ENCODE data around the gene WNT11. TPM values are rescaled to one million over a fixed set of nuclear protein-coding genes. Genes with fewer than 3 reads are reported as not detected.

The WNT11 gene
- total RNA-seq, 1 donor from 2014 or later: 3.6 TPM

- TF ChIP-seq CTCF (IDR thresholded peaks at IDR 0.05; ENCODE audit: unreplicated experiment): no peak
- H3K27me3 Mint-ChIP-seq (ENCODE audit: unreplicated experiment): peaks cover 8% of the 10 kb centered on the region
- H3K9me3 Mint-ChIP-seq (ENCODE audit: unreplicated experiment): no peaks in the 10 kb centered on the region
- peaks cover 4% of the 10 kb centered on the region for H3K36me3 Mint-ChIP-seq (ENCODE audit: low read depth, unreplicated experiment)
- no peak overlapping the region for H3K4me3 Mint-ChIP-seq (ENCODE audit: unreplicated experiment)
- no peak for DNase-seq (ENCODE audit: low spot score)
- H3K4me1 Mint-ChIP-seq (ENCODE audit: unreplicated experiment): peaks cover 16% of the 10 kb centered on the region
- H3K27ac Mint-ChIP-seq (ENCODE audit: unreplicated experiment): no peak overlapping the region
Measured at GRCh38 chr11:76189682-76190081, 16.6 kb downstream of the WNT11 start.

DNA sequence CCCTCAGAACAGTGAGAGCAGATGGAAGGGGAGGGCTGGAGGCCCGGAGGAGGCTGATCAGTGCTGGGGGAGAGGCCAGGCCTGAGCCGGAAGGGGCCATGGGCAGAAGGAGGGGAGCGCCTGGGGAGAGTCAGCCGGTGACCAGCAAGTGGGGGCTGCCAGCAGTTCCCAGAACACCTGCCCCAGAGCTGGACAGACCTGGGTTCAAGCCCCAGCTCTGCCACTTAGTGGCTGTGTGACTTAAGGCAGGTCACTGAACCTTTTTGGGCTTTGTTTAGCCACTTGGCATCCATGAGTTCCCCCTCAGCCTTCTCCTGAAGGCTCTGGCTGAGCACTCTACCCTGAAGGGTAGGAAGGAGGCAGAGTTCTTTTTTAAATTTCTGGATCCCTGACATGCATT is 17.4 kb downstream of the WNT11 start:
- no peak for DNase-seq (ENCODE audit: low spot score)
- Mint-ChIP-seq H3K4me3 (ENCODE audit: unreplicated experiment) (no peak overlapping the region), H3K36me3 (ENCODE audit: low read depth, unreplicated experiment) (peaks cover 4% of the 10 kb centered on the region), H3K9me3 (ENCODE audit: unreplicated experiment) (no peaks in the 10 kb centered on the region), H3K27me3 (ENCODE audit: unreplicated experiment) (peaks cover 8% of the 10 kb centered on the region), H3K27ac (ENCODE audit: unreplicated experiment) (no peak overlapping the region), H3K4me1 (ENCODE audit: unreplicated experiment) (peaks cover 23% of the 10 kb centered on the region)
- no peak for TF ChIP-seq CTCF (IDR thresholded peaks at IDR 0.05; ENCODE audit: unreplicated experiment)

- Mint-ChIP-seq H3K4me3 (ENCODE audit: unreplicated experiment) (no peak overlapping the region), H3K9me3 (ENCODE audit: unreplicated experiment) (no peaks in the 10 kb centered on the region), H3K36me3 (ENCODE audit: low read depth, unreplicated experiment) (peaks cover 4% of the 10 kb centered on the region), H3K27me3 (ENCODE audit: unreplicated experiment) (peaks cover 10% of the 10 kb centered on the region), H3K4me1 (ENCODE audit: unreplicated experiment) (peaks cover 40% of the 10 kb centered on the region), H3K27ac (ENCODE audit: unreplicated experiment) (no peak overlapping the region)
- DNase-seq (ENCODE audit: low spot score): no peak
- no peak for TF ChIP-seq CTCF (IDR thresholded peaks at IDR 0.05; ENCODE audit: unreplicated experiment)
Measured at GRCh38 chr11:76186776-76187279, 19.5 kb downstream of the WNT11 start.

DNA sequence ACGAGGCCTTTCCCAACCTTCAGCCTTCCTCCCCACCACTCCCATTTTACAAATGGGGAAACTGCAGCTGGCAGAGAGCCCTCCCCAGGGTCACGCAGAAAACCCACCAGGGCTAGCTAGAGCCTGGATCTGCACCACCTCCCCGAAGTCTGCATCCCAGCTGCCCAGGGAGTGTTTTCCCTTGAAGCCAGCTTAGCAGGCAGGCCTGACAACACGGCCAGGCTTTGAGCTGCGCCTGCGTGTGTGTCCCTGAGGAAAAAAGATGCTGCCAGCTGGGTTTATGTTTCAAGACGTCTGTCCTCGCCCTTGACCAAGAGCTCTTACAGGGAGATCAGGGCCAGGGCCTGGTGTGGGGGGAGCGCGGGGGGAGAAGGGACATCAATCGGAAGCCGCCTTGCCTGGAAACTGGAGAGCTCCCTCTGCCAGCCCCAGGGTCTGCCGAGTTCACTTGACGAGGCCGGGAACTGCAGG is 20.3 kb downstream of the WNT11 start:
- no peak for DNase-seq (ENCODE audit: low spot score)
- TF ChIP-seq CTCF (IDR thresholded peaks at IDR 0.05; ENCODE audit: unreplicated experiment): no peak
- H3K9me3 Mint-ChIP-seq (ENCODE audit: unreplicated experiment): no peaks in the 10 kb centered on the region
- peaks cover 41% of the 10 kb centered on the region for H3K4me1 Mint-ChIP-seq (ENCODE audit: unreplicated experiment)
- peak overlapping the region; percentile 64 for H3K27ac Mint-ChIP-seq (ENCODE audit: unreplicated experiment)
- H3K36me3 Mint-ChIP-seq (ENCODE audit: low read depth, unreplicated experiment): peaks cover 4% of the 10 kb centered on the region
- H3K4me3 Mint-ChIP-seq (ENCODE audit: unreplicated experiment): no peak overlapping the region
- peaks cover 14% of the 10 kb centered on the region for H3K27me3 Mint-ChIP-seq (ENCODE audit: unreplicated experiment)

DNA sequence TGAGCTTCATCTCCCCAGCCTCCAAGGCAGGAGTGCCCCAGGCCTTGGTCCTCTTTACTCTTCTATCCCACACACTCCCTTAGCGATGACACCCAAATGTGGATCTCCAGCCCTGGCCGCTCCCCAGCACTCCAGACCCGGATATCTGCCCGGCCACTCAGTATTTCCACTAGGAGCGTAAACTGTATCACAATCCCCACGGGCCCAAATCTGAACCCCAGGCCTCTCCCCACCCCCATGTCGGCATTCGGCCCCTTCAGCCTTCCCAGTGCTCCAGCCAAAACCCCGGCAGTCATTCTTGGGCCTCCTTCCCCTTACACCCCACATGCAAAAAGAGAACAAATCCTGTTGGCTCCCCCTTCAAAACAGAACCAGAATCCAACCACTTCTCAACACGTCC is 20.8 kb downstream of the WNT11 start:
- Mint-ChIP-seq H3K27me3 (ENCODE audit: unreplicated experiment) (peaks cover 14% of the 10 kb centered on the region), H3K4me1 (ENCODE audit: unreplicated experiment) (peaks cover 41% of the 10 kb centered on the region), H3K4me3 (ENCODE audit: unreplicated experiment) (no peak overlapping the region), H3K9me3 (ENCODE audit: unreplicated experiment) (no peaks in the 10 kb centered on the region), H3K36me3 (ENCODE audit: low read depth, unreplicated experiment) (peaks cover 4% of the 10 kb centered on the region), H3K27ac (ENCODE audit: unreplicated experiment) (peak overlapping the region; percentile 64)
- DNase-seq (ENCODE audit: low spot score): no peak
- TF ChIP-seq CTCF (IDR thresholded peaks at IDR 0.05; ENCODE audit: unreplicated experiment): no peak
